HepG2 (cell line): ENCODE data around the gene AMPH. TPM values are rescaled to one million over a fixed set of nuclear protein-coding genes. Genes with fewer than 3 reads are reported as not detected.

Experiments used
- ATAC-seq: fragments of 200-7000 bp; cut with Tn5 transposase; 3 replicates; pipeline ENCODE4 v1.9.1; 2020; ENCODE audit warnings: mild to moderate bottlenecking, moderate library complexity
- BruUV-seq: library from RNA; stranded (reverse); fragments of 400-500 nt; replicated peaks from 2 replicates; lab custom pipeline; 2021; lab: Mats Ljungman, UMichigan
- CTCF ChIA-PET: fragments of 300-600 bp; formaldehyde crosslinking; extraction: SDS; loops from one replicate; lab custom pipeline; 2021; ENCODE audit warnings: low total read pairs, inconsistent platforms, low intra/inter-chr PET ratio; lab: Yijun Ruan, JAX
- POLR2A ChIA-PET: fragments of 350-600 bp; sonication (Branson Sonifier 250); formaldehyde crosslinking; loops from one replicate; lab custom pipeline; 2020; ENCODE audit warnings: antibody characterized with exemption, inconsistent platforms; lab: Yijun Ruan, JAX
- DNase-seq: peaks from one replicate; pipeline ENCODE4 v3.0.0-alpha.2; 2015; ENCODE audit warnings: low spot score
- FAIRE-seq: peaks from 3 replicates; lab custom pipeline; 2011; peaks lifted over from hg19 to GRCh38; lab: Jason Lieb, UNC
- H2AFZ ChIP-seq: one replicate; pipeline ENCODE4 v1.6.1; 2011; ENCODE audit warnings: low read length, inconsistent platforms
- H3K27ac ChIP-seq: fragments of 300-600 bp; 3 replicates; pipeline ENCODE4 v1.8.0; 2011; ENCODE audit warnings: mixed run types, mild to moderate bottlenecking, mixed read lengths, low read length, inconsistent platforms; ENCODE audit not compliant: insufficient read depth; ENCODE audit errors: extremely low read length
- H3K27me3 ChIP-seq, 2 experiments: fragments of 200-600 bp in 1 of 2; 2 replicates in 1 of 2; 3 replicates in 1 of 2; pipeline versions ENCODE4 v1.6.0 to v1.8.0; 2011; ENCODE audit warnings: low read length in 2 of 2, mild to moderate bottlenecking in 2 of 2, moderate library complexity in 2 of 2, inconsistent platforms in 1 of 2; ENCODE audit not compliant: insufficient read depth in 2 of 2, control insufficient read depth in 1 of 2
- H3K36me3 ChIP-seq, 2 experiments: fragments of 200-600 bp in 1 of 2; replicated peaks in 1 of 2; 2 replicates in 1 of 2; 3 replicates in 1 of 2; pipeline versions ENCODE4 v1.5.1 to v1.8.0; 2011; ENCODE audit warnings: low read length in 2 of 2, inconsistent platforms in 1 of 2; ENCODE audit not compliant: insufficient read depth in 2 of 2, control insufficient read depth in 1 of 2
- H3K4me1 ChIP-seq: 2 replicates; pipeline ENCODE4 v1.5.1; 2012; ENCODE audit warnings: low read length, inconsistent platforms; ENCODE audit not compliant: insufficient read depth
- H3K4me2 ChIP-seq: 2 replicates; pipeline ENCODE4 v1.6.0; 2011; ENCODE audit warnings: low read depth, low read length, inconsistent platforms
- H3K4me3 ChIP-seq, 3 experiments: fragments of 200-600 bp in 1 of 3; sonication (generic), shearing (Covaris generic) in 1 of 3; replicated peaks in 1 of 3; 2 replicates each; pipeline ENCODE4 v1.5.1; 2011 to 2016; ENCODE audit warnings: low read length in 3 of 3, inconsistent platforms in 2 of 3, low read depth in 2 of 3, mild to moderate bottlenecking in 2 of 3, control low read depth in 1 of 3, mixed read lengths in 1 of 3; ENCODE audit not compliant: insufficient read depth in 1 of 3
- H3K79me2 ChIP-seq: one replicate; pipeline ENCODE4 v1.6.1; 2011; ENCODE audit warnings: low read length, inconsistent platforms; ENCODE audit not compliant: insufficient read depth
- H3K9ac ChIP-seq: 2 replicates; pipeline ENCODE4 v1.6.0; 2011; ENCODE audit warnings: mild to moderate bottlenecking, low read depth, low read length, inconsistent platforms; ENCODE audit not compliant: insufficient read depth
- H3K9me3 ChIP-seq: 2 replicates; pipeline ENCODE4 v1.5.1; 2012; ENCODE audit warnings: mild to moderate bottlenecking, low read length
- H4K20me1 ChIP-seq: 2 replicates; pipeline ENCODE4 v1.6.0; 2011; ENCODE audit warnings: inconsistent platforms, mild to moderate bottlenecking, low read length, moderate library complexity; ENCODE audit not compliant: insufficient read depth
- BRD4 ChIP-seq: sonication (generic); formaldehyde crosslinking; IDR thresholded peaks from 2 replicates; pipeline ENCODE4 v1.4.0; 2020; ENCODE audit warnings: missing genetic modification reagents
- FOXK1 ChIP-seq: sonication (generic); formaldehyde crosslinking; IDR thresholded peaks from 2 replicates; pipeline ENCODE4 v1.4.0; 2020; ENCODE audit warnings: low read depth, missing genetic modification reagents, borderline replicate concordance
- HOXA5 ChIP-seq: sonication (generic); formaldehyde crosslinking; IDR thresholded peaks from 2 replicates; pipeline ENCODE4 v1.4.0; 2020; ENCODE audit warnings: missing genetic modification reagents
- JUNB ChIP-seq: sonication (generic); formaldehyde crosslinking; IDR thresholded peaks from 2 replicates; pipeline ENCODE4 v1.8.0; 2022; ENCODE audit warnings: missing genetic modification reagents, mild to moderate bottlenecking, borderline replicate concordance
- MEIS1 ChIP-seq: sonication (generic); formaldehyde crosslinking; IDR thresholded peaks from 2 replicates; pipeline ENCODE4 v1.9.0; 2021; ENCODE audit warnings: mild to moderate bottlenecking, missing genetic modification reagents, moderate library complexity, borderline replicate concordance
- NCOA1 ChIP-seq: sonication (generic); formaldehyde crosslinking; IDR thresholded peaks from 2 replicates; pipeline ENCODE4 v1.9.0; 2021; ENCODE audit warnings: missing genetic modification reagents
- NPAS2 ChIP-seq: sonication (generic); formaldehyde crosslinking; IDR thresholded peaks from 2 replicates; pipeline ENCODE4 v1.8.0; 2022; ENCODE audit warnings: mild to moderate bottlenecking, missing genetic modification reagents, borderline replicate concordance
- RCOR2 ChIP-seq: IDR thresholded peaks from 2 replicates; pipeline ENCODE4 v1.6.1; 2016; ENCODE audit warnings: missing biosample characterization, missing genetic modification reagents
- SIN3B ChIP-seq: fragments of 150-350 bp; IDR thresholded peaks from 2 replicates; pipeline ENCODE4 v1.6.1; 2014; ENCODE audit warnings: low read length
- TP53 ChIP-seq: sonication (generic); formaldehyde crosslinking; conservative IDR thresholded peaks from 2 replicates; pipeline ENCODE4 v1.4.0; 2020; ENCODE audit warnings: missing genetic modification reagents
- ZNF431 ChIP-seq: sonication (generic); formaldehyde crosslinking; IDR thresholded peaks from 2 replicates; pipeline ENCODE4 v1.9.0; 2022; ENCODE audit warnings: missing genetic modification reagents, low read depth, mild to moderate bottlenecking, borderline replicate concordance
- ZNF530 ChIP-seq: sonication (generic); formaldehyde crosslinking; IDR thresholded peaks from 2 replicates; pipeline ENCODE4 v1.5.0; 2020; ENCODE audit warnings: low read depth, mild to moderate bottlenecking, missing genetic modification reagents
- ZSCAN31 ChIP-seq: sonication (generic); formaldehyde crosslinking; IDR thresholded peaks from 2 replicates; pipeline ENCODE4 v1.5.0; 2020; ENCODE audit warnings: low read depth, mild to moderate bottlenecking, missing genetic modification reagents
- WGBS: methylation state at CpG from one replicate; pipeline ENCODE4 v1.1.6; 2017; ENCODE audit warnings: low lambda C conversion rate; 5-methylcytosine and 5-hydroxymethylcytosine counted together
- in situ Hi-C: cut with HindIII; loops from 2 replicates; pipeline ENCODE4 v1.10.0; 2017; ENCODE audit warnings: low pct_unique_long_range_greater_than_20kb; ENCODE audit not compliant: extremely low pct_ligation_motif_present
- intact Hi-C: fragments of 100-400 bp; cut with micrococcal nuclease; formaldehyde crosslinking; loops from one replicate; pipeline ENCODE4 v1.10.0; 2022; ENCODE audit not compliant: unreplicated experiment
- polyA plus RNA-seq, 8 experiments: library from polyadenylated mRNA; depleted of rRNA in 3 of 8; stranded (reverse) in 7 of 8; unstranded in 1 of 8; fragments of >200 nt; fragmentation: Illumina TruSeq in 4 of 8; extraction: Trizol in 4 of 8; gene quantifications; 2 replicates each; pipeline versions ENCODE4 v1.2.1 to v1.2.3, GENCODE V29; 2011 to 2016; ENCODE audit warnings: low read depth in 4 of 8, missing spikeins in 1 of 8, mixed read lengths in 1 of 8; ENCODE audit not compliant: insufficient read depth in 1 of 8
- total RNA-seq, 5 experiments: library from RNA; depleted of rRNA; stranded (reverse); fragments of >200 nt; fragmentation: Illumina TruSeq; extraction: Trizol; gene quantifications; 2 replicates each; pipeline ENCODE4 v1.2.3, GENCODE V29; 2016; ENCODE audit warnings: low read depth in 1 of 5
- TF ChIP-seq, protein P1 (sequence below): IDR thresholded peaks from 2 replicates; pipeline ENCODE4 v1.6.1; 2016
- TF ChIP-seq, protein P2 (sequence below): sonication (generic); formaldehyde crosslinking; conservative IDR thresholded peaks from 2 replicates; pipeline ENCODE4 v1.8.1; 2023; ENCODE audit warnings: missing genetic modification reagents
- TF ChIP-seq, protein P3 (sequence below): sonication (generic); formaldehyde crosslinking; IDR thresholded peaks from 2 replicates; pipeline ENCODE4 v1.5.0; 2020; ENCODE audit warnings: missing genetic modification reagents
- TF ChIP-seq, protein P4 (sequence below): sonication (generic); formaldehyde crosslinking; IDR thresholded peaks from 2 replicates; pipeline ENCODE4 v1.8.1; 2023; ENCODE audit warnings: mild to moderate bottlenecking, inconsistent platforms, moderate library complexity, missing genetic modification reagents, borderline replicate concordance

Gene AMPH
- total and polyA plus RNA-seq, 2 of the 13 experiments (the other 11 are each of a cell fraction or from before 2014, with no cell fraction given): not detected

DNA sequence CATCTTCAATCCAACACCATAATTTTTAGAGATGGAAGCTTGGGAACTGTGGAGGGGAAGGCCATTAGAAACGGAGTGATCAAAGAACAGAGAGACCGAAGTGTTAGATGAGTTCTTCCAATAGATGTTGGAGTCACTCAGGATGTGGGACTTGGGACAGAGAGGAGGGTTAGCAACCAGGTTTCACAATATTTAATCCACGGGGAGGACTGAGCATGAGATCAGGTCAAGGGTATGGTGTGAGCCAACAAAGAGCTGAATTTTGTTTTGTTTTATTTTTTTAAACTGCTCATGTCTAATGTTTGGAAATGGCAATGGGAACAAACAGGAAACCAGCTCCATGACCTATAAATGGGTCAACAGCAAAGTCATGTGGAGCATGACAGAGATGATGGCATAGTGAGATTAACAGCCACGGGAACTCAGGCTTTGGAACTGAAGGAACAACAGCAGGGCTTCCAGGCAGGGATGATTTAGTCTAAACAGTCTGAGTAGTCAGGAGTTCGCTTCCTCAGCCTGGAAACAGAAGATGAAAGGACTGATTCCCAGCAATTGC is 38.9 kb upstream of the AMPH start:
- H3K4me1 ChIP-seq: no peaks in the 10 kb centered on the region
- POLR2A ChIA-PET: no interaction called here
- intact Hi-C loops: no loop called here

More for the DNA sequence above, 38.9 kb upstream of the AMPH start:
- Histone ChIP-seq H3K79me2 (no peaks in the 10 kb centered on the region), H2AFZ (no peak overlapping the region), H3K36me3 (no peaks in the 10 kb centered on the region), H3K9ac (no peak overlapping the region), H3K9me3 (no peaks in the 10 kb centered on the region), H3K4me2 (no peak overlapping the region), H3K27ac (no peak overlapping the region), H3K27me3 (no peaks in the 10 kb centered on the region; a peak in 1 of 5 replicates), H3K4me3 (no peak overlapping the region), H4K20me1 (no peaks in the 10 kb centered on the region)
- no peak for ATAC-seq
- FAIRE-seq: no peak
- TF ChIP-seq TP53 (CRISPR knock-in tag): no peak
- TF ChIP-seq HOXA5: no peak
- no peak for TF ChIP-seq ZNF530 (CRISPR knock-in tag)
- TF ChIP-seq ZNF431 (CRISPR knock-in tag): no peak
- no peak for TF ChIP-seq MEIS1 (CRISPR knock-in tag)
- TF ChIP-seq JUNB (CRISPR knock-in tag): no peak
- no peak for TF ChIP-seq ZSCAN31 (CRISPR knock-in tag)
- TF ChIP-seq, protein P1, sequence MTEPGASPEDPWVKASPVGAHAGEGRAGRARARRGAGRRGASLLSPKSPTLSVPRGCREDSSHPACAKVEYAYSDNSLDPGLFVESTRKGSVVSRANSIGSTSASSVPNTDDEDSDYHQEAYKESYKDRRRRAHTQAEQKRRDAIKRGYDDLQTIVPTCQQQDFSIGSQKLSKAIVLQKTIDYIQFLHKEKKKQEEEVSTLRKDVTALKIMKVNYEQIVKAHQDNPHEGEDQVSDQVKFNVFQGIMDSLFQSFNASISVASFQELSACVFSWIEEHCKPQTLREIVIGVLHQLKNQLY (CRISPR knock-in tag): no peak
- TF ChIP-seq SIN3B: no peak
- TF ChIP-seq FOXK1 (CRISPR knock-in tag): no peak
- TF ChIP-seq RCOR2: no peak
- TF ChIP-seq NPAS2 (CRISPR knock-in tag): no peak
- TF ChIP-seq, protein P2, sequence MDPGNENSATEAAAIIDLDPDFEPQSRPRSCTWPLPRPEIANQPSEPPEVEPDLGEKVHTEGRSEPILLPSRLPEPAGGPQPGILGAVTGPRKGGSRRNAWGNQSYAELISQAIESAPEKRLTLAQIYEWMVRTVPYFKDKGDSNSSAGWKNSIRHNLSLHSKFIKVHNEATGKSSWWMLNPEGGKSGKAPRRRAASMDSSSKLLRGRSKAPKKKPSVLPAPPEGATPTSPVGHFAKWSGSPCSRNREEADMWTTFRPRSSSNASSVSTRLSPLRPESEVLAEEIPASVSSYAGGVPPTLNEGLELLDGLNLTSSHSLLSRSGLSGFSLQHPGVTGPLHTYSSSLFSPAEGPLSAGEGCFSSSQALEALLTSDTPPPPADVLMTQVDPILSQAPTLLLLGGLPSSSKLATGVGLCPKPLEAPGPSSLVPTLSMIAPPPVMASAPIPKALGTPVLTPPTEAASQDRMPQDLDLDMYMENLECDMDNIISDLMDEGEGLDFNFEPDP (CRISPR knock-in tag): no peak
- TF ChIP-seq, protein P3, sequence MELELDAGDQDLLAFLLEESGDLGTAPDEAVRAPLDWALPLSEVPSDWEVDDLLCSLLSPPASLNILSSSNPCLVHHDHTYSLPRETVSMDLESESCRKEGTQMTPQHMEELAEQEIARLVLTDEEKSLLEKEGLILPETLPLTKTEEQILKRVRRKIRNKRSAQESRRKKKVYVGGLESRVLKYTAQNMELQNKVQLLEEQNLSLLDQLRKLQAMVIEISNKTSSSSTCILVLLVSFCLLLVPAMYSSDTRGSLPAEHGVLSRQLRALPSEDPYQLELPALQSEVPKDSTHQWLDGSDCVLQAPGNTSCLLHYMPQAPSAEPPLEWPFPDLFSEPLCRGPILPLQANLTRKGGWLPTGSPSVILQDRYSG (CRISPR knock-in tag): no peak
- TF ChIP-seq, protein P4, sequence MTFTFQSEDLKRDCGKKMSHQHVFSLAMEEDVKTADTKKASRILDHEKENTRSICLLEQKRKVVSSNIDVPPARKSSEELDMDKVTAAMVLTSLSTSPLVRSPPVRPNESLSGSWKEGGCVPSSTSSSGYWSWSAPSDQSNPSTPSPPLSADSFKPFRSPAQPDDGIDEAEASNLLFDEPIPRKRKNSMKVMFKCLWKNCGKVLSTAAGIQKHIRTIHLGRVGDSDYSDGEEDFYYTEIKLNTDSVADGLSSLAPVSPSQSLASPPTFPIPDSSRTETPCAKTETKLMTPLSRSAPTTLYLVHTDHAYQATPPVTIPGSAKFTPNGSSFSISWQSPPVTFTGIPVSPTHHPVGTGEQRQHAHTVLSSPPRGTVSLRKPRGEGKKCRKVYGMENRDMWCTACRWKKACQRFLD (CRISPR knock-in tag): no peak
- TF ChIP-seq NCOA1 (CRISPR knock-in tag): no peak
- TF ChIP-seq BRD4 (CRISPR knock-in tag): no peak
- no peak for DNase-seq
- CTCF ChIA-PET: no interaction called here
- in situ Hi-C loops: loop anchor here (25.0 kb wide), 1 partner anchor 258 kb away; no protein-coding TSS in a partner anchor
- no TSS peak for BruUV-seq
- WGBS: 8% methylated on average over 5 of the region's 5 CpGs
